GM12878 (cell line): ENCODE data around the gene REV3L.

Experiments used
- ASH2L ChIP-seq: fragments of 300-600, 200-600 bp; sonication (generic); IDR thresholded peaks from 2 replicates; pipeline ENCODE4 v1.6.1; 2017; ENCODE audit warnings: low read depth, mild to moderate bottlenecking, borderline replicate concordance
- POLR2A ChIP-seq: IDR thresholded peaks from 2 replicates; pipeline ENCODE4 v1.6.1; 2011; ENCODE audit warnings: low read depth, mild to moderate bottlenecking, low read length
- RAD21 ChIP-seq: IDR thresholded peaks from 2 replicates; pipeline ENCODE4 v1.6.1; 2011; ENCODE audit warnings: mild to moderate bottlenecking, low read depth, low read length, moderate library complexity; ENCODE audit not compliant: insufficient read depth
- TF ChIP-seq, protein P1 (sequence below), 3 experiments: IDR thresholded peaks in 2 of 3; conservative IDR thresholded peaks in 1 of 3; 2 replicates each; pipeline ENCODE4 v1.5.1; 2011; ENCODE audit warnings: low read depth in 3 of 3, low read length in 3 of 3, mild to moderate bottlenecking in 3 of 3, control low read depth in 2 of 3, moderate library complexity in 2 of 3, inconsistent platforms in 1 of 3, mixed read lengths in 1 of 3; ENCODE audit not compliant: control insufficient read depth in 2 of 3, insufficient read depth in 1 of 3; ENCODE audit errors: extremely low read depth in 1 of 3

DNA sequence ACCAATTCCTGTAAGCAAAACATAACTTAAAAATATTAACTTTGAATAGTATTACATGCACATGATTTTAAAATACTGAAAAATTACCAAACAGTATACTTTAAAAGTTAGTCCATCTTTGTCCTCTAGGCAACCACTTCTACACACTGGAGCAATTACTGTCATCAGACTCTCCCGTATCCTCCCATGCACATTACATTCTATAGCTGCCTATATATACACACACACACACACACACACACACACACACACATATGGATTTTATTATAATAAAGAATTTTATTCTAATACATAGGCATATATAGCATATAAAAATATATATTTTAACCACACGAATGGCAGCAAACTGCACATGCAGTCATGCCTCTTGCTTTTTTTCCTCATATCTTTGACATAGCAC, 8.2 kb downstream of the REV3L start:
- TF ChIP-seq POLR2A (no peak), RAD21 (no peak), ASH2L (no peak)
- TF ChIP-seq, protein P1, sequence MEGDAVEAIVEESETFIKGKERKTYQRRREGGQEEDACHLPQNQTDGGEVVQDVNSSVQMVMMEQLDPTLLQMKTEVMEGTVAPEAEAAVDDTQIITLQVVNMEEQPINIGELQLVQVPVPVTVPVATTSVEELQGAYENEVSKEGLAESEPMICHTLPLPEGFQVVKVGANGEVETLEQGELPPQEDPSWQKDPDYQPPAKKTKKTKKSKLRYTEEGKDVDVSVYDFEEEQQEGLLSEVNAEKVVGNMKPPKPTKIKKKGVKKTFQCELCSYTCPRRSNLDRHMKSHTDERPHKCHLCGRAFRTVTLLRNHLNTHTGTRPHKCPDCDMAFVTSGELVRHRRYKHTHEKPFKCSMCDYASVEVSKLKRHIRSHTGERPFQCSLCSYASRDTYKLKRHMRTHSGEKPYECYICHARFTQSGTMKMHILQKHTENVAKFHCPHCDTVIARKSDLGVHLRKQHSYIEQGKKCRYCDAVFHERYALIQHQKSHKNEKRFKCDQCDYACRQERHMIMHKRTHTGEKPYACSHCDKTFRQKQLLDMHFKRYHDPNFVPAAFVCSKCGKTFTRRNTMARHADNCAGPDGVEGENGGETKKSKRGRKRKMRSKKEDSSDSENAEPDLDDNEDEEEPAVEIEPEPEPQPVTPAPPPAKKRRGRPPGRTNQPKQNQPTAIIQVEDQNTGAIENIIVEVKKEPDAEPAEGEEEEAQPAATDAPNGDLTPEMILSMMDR (IDR thresholded peaks at IDR 0.05 in 2 of 3, conservative IDR thresholded peaks at IDR 0.05 in 1 of 3; ENCODE audit: control insufficient read depth in 2 of 3, extremely low read depth in 1 of 3, insufficient read depth in 1 of 3, low read depth in 3 of 3, low read length in 3 of 3): no peak
